Mammary epithelial cell (primary cell): ENCODE data around the gene NT5M.

Experiments used
- CTCF ChIP-seq, 2 donors: IDR thresholded peaks in 1 of 2; conservative IDR thresholded peaks in 1 of 2; 2 replicates each; pipeline ENCODE4 v1.5.1; 2011 to 2012; ENCODE audit warnings: inconsistent platforms in 2 of 2, low read length in 2 of 2, mild to moderate bottlenecking in 2 of 2, control low read depth in 1 of 2, low read depth in 1 of 2; ENCODE audit not compliant: insufficient read depth in 1 of 2; ENCODE audit errors: extremely low read depth in 1 of 2
- EZH2 ChIP-seq: IDR thresholded peaks from 2 replicates; pipeline ENCODE4 v1.6.1; 2012; ENCODE audit warnings: low read length, inconsistent platforms, borderline replicate concordance

GRCh38 chr17:17343896-17344506 lies 40.8 kb downstream of the NT5M start:
- TF ChIP-seq CTCF (conservative IDR thresholded peaks at IDR 0.05 in 1 of 2, IDR thresholded peaks at IDR 0.05 in 1 of 2; ENCODE audit: extremely low read depth in 1 of 2, insufficient read depth in 1 of 2, low read depth in 1 of 2, low read length in 2 of 2) (no peak), EZH2 (no peak)
